Spinal cord (tissue), 10 donors: ENCODE measurements around the gene YIPF3. TPM values are rescaled to one million over a fixed set of nuclear protein-coding genes. Genes with fewer than 3 reads are reported as not detected.

Experiments
- DNase-seq, 6 donors: peaks; one replicate each; pipeline versions ENCODE4 v3.0.0 to v3.0.0-alpha.2; 2013 to 2015; ENCODE audit warnings: low spot score in 6 of 6, low read depth in 4 of 6
- H3K27ac ChIP-seq: one replicate; pipeline ENCODE4 v1.5.1; 2013; ENCODE audit warnings: low read depth, low read length, control low read depth
- H3K27me3 ChIP-seq: one replicate; pipeline ENCODE4 v1.6.1; 2013; ENCODE audit warnings: low read length; ENCODE audit not compliant: control insufficient read depth, insufficient read depth
- H3K36me3 ChIP-seq: one replicate; pipeline ENCODE4 v1.6.1; 2013; ENCODE audit warnings: low read length; ENCODE audit not compliant: control insufficient read depth, insufficient read depth
- H3K4me1 ChIP-seq: one replicate; pipeline ENCODE4 v1.6.1; 2013; ENCODE audit warnings: low read length; ENCODE audit not compliant: control insufficient read depth, insufficient read depth
- H3K4me3 ChIP-seq: one replicate; pipeline ENCODE4 v1.5.1; 2013; ENCODE audit warnings: low read depth, low read length, control low read depth
- H3K9me3 ChIP-seq: one replicate; pipeline ENCODE4 v1.6.1; 2013; ENCODE audit warnings: low read length; ENCODE audit not compliant: control insufficient read depth, insufficient read depth
- WGBS: methylation state at CpG from one replicate; pipeline ENCODE4 v1.1.5; 2013; ENCODE audit warnings: missing lambda C conversion rate; ENCODE audit not compliant: insufficient coverage; 5-methylcytosine and 5-hydroxymethylcytosine counted together
- polyA plus RNA-seq, 2 donors: library from polyadenylated mRNA; unstranded; fragments of 120-200 nt; gene quantifications; one replicate each; pipeline ENCODE4 v1.2.1, GENCODE V29; 2013; ENCODE audit not compliant: insufficient read length in 2 of 2
- total RNA-seq, 2 donors: library from RNA; depleted of rRNA in 1 of 2; stranded (reverse); fragments of 120-200 nt in 1 of 2; fragments of >200 nt in 1 of 2; gene quantifications; one replicate each; pipeline versions ENCODE4 v1.2.3 to v1.2.4, GENCODE V29; 2013 to 2014
- donor health status: healthy.

YIPF3 gene
- total and polyA plus RNA-seq, 4 donors: 54.7 to 140 (median 116) TPM

DNA sequence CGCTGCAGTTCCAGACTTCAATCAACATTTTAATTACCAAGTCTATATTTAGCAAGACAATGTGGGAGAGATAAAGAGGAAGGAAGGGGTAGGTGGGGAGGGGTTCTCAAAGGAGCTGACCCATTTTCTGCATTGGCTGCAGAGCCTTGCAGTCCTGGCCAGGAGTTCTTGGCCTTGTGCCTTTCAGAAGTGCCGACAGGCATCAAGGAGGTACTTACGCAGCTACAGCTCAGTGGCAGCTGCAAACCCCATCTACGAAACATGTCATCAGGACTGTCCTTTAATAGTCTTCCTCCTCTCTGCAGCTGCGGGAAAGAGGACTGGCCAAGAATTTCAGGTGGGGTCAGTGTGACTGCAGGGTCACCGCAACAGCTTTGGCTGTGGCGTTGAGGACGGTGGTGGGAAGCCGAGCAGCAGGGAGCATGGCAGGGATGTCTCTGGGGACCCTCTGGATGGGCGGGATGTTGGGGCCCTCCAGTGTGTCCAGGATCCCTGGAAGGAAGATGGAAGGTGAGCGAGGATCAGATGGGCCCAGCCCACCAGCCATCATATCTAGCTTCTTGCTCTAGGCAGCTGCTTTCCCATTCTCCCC, 4.8 kb downstream of the YIPF3 start:
- no peak overlapping the region for H3K27ac ChIP-seq
- DNase-seq: no peak
- no peak overlapping the region for H3K4me3 ChIP-seq
- H3K27me3 ChIP-seq: no peaks in the 10 kb centered on the region
- peaks cover 59% of the 10 kb centered on the region for H3K36me3 ChIP-seq
- peaks cover 49% of the 10 kb centered on the region for H3K4me1 ChIP-seq
- WGBS: 84% methylated on average over 7 of the region's 11 CpGs
- no peaks in the 10 kb centered on the region for H3K9me3 ChIP-seq

DNA sequence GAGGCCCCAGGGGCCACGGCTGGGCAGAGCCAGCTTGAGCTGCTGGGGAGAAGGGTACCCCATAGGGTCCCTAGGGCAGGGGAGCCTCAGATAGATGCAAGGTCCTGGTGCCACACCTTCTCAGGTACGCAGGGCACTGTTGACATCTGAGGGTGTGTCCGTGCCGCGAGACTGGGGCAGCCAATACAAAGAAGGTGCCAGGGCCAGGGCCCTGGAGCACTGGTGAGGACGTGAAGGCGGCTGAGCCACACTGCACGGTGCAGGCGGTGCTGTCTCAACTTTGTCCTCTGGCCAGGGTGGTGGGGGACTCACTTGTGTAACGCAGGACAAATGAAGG, 5.9 kb downstream of the YIPF3 start:
- Histone ChIP-seq H3K27me3 (no peaks in the 10 kb centered on the region), H3K4me3 (peak overlapping the region; percentile 50), H3K4me1 (peaks cover 52% of the 10 kb centered on the region), H3K9me3 (no peaks in the 10 kb centered on the region), H3K27ac (peak overlapping the region; percentile 78), H3K36me3 (peaks cover 66% of the 10 kb centered on the region)
- WGBS: 65% methylated on average over 9 of the region's 10 CpGs
- DNase-seq: no peak

DNA sequence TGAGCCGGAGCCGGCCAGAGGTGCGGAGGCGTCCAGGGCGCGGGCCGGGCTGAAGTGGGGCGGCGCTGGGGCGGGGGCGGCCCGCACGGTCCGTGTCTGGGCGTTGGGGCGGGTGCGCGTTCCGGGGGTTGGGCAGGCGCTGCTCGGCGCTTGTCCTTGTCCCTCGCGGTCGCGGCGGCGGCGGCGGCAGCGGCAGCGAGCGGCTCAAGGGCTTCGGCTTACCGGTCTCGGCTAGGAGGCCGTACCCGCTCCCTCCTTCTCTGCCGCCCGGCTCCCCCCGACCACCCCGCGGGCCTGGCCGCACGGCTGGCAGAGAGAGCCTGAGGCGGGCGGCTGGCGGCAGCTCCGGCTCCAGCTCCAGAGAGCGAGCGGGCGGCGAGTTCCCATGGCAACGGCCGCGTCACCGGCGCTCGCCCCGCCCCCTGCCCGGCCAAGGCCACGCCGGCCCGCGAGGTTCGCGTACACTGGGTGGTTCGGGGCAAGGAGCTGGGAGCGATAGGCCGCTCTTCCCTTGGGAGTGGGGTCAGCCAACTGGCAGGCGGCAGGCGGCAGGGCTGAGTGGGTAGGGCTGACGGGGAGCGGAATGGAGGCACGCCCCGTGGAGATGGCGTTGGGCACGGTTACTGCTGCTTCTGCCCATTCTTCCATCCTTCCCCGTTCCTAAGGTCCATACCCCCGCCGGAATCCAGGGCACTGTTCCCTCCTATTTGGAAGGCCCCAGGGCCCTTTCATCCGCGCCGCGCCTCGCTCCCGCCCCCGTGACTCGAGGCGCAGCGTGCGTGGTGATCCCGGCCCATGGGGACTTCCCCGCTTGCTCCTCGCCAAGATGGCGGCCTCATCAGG, 6.5 kb downstream of the YIPF3 start, which contains the start of gene LRRC73:
Gene LRRC73, minus strand, starts transcription at position 363 of the 843 bp plus-strand sequence. CDS start 561 bp downstream, outside the sequence.
- Histone ChIP-seq H3K4me1 (peaks cover 46% of the 10 kb centered on the region), H3K27ac (peak within 1 kb of the TSS; percentile 78), H3K4me3 (peak within 1 kb of the TSS; percentile 50), H3K27me3 (no peaks in the 10 kb centered on the region), H3K9me3 (no peaks in the 10 kb centered on the region), H3K36me3 (peaks cover 68% of the 10 kb centered on the region)
- DNase-seq: peak; percentile 71 to 94 (median 80)
- WGBS: 3% methylated on average over 92 of the region's 96 CpGs

DNA sequence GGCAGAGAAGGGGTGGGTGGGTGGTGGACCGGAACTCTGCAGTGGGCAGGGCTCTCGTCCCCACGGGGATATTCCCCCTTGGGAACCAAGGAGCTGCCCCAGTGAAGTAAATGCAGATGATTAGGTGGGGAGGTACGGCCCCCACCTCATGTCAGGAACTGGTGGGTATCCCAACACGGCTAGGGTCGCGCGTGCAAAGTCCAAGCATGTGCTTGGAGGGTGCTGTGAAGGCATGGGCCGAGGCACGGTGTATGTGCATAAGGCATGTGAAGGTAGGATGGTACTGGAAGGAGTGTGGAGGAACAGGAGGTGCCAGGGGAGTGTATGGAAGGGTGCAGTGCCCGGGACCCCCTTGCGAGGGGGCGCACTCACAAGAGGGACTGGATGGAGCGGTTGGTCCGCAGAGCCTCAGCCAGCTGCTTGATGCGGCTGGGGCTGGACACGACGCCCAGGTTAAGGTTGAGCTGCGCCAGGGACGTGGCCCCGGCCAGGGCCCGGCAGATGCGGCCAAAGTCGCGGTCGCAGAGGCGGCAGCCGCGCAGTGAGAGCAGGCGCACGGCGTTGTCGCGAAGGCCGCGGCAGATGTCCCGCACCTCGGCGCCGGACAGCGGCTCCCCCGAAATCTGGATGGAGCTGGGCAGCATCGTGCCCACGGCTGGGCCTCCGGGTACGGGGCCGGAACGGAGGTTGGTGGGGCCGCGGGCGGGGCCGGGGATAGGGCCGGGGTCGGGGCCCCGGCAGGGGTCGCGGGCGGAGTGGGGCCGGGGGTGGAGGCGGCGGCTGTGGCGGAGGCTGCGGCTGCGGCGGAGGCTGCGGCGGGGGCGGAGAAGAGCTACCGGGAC, 7.4 kb downstream of the YIPF3 start:
- peak in 2 of 6 donors; percentile 41 to 61 for DNase-seq
- Histone ChIP-seq H3K36me3 (peaks cover 68% of the 10 kb centered on the region), H3K27me3 (no peaks in the 10 kb centered on the region), H3K4me1 (peaks cover 44% of the 10 kb centered on the region), H3K9me3 (no peaks in the 10 kb centered on the region), H3K27ac (no peak overlapping the region), H3K4me3 (peak overlapping the region; percentile 50)
- 8% methylated on average over 69 of the region's 69 CpGs for WGBS

DNA sequence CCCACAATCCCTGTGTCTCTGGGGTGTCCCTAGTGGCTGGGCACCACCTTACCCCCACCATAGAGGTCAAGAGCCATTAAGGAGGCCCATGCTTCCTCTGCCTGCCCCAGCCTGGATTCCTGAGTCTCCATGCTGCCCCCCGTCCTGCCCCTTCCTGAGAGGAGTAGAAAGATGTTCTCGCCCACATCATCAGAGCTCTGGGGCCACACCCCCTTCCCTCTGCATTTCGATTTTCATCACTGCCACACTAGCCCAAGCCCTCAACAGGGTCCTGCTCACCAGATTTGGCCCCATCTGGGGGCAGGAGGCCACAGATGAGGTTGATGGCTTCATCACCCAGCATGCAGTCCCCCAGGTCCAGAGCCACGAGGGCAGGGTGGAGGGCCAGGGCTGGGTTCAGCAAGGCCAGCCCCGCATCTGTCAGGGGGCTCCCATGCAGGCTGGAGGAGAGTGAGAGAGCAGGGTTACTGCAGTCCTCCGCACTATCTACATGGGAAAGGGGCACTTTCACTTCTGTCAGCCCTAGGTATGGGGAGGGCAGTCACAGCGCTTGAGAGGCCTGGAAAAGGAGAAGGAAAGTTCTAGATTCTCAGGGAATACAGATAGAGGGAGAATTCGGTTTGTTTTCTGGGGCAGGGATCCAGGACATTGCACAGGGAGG, 8.1 kb downstream of the YIPF3 start:
- DNase-seq: no peak
- no peak overlapping the region for H3K27ac ChIP-seq
- 60% methylated on average over 8 of the region's 8 CpGs for WGBS
- peak overlapping the region; percentile 31 for H3K4me3 ChIP-seq
- no peaks in the 10 kb centered on the region for H3K9me3 ChIP-seq
- peaks cover 44% of the 10 kb centered on the region for H3K4me1 ChIP-seq
- peaks cover 66% of the 10 kb centered on the region for H3K36me3 ChIP-seq
- H3K27me3 ChIP-seq: no peaks in the 10 kb centered on the region

DNA sequence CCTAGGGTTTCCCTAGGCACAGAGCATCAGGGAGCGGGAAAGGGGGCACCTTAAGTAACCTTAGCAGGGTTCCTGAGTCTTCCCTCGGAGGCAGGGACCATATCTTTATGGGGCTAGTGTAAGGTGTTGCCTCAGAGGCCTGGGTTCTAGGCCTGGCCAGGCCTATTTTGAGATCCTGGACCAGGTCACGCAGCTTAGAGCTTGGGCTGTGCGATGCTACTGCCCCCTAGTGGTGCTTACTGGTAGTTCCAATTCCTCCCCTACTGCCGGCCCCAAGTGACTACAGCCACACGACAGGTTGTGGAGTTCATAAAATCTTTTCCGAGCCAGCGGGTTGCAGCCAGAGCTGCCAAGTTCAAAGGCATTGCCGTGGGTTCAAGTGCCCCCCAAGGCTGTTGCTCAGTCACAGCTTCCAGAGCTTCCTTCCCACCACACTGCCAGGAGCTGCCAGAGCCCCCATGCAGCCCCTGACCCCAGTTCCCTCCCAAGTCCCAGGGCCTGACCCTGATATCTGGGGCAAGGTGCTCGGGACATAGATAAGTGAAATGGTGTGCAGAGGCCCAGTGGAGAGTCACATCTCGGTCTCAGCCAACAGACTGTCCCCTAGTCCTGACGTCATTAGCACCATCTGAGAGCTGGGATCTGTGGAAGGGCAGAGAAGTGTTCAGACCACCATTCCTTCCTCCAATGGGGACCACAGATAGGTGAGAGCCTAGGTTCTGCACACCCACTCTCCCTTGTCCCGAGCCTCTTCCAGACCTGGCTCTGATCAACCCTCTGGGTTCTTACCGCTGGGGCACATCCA, 9.9 kb downstream of the YIPF3 start:
- no peaks in the 10 kb centered on the region for H3K9me3 ChIP-seq
- H3K4me1 ChIP-seq: peaks cover 52% of the 10 kb centered on the region
- peaks cover 66% of the 10 kb centered on the region for H3K36me3 ChIP-seq
- 23% methylated on average over 11 of the region's 14 CpGs for WGBS
- H3K4me3 ChIP-seq: peak overlapping the region; percentile 0
- no peaks in the 10 kb centered on the region for H3K27me3 ChIP-seq
- peak; percentile 57 to 94 (median 80) for DNase-seq
- no peak overlapping the region for H3K27ac ChIP-seq

DNA sequence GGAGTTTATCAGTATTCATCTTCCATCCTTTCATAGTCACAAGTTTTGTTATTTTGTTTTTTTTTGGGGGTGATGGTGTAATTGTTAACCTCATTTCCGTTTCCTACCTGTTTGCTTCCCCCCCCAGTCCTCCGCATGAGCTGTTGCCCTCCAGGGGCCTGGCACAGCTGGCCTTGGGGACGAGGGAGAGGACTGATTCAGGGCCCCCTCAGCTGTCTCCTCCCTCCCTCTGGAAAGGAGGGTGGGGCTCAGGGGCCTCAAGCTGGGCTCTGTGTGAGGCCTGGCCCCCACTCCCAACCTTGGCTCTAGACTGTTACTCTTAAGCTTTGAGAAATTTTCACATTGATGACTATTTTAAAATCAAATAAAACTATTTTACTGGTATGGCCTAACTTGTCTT, 10.6 kb downstream of the YIPF3 start:
- Histone ChIP-seq H3K36me3 (peaks cover 66% of the 10 kb centered on the region), H3K27ac (no peak overlapping the region)
- WGBS: no CpG with 5 or more reads among the region's 3 CpGs

DNA sequence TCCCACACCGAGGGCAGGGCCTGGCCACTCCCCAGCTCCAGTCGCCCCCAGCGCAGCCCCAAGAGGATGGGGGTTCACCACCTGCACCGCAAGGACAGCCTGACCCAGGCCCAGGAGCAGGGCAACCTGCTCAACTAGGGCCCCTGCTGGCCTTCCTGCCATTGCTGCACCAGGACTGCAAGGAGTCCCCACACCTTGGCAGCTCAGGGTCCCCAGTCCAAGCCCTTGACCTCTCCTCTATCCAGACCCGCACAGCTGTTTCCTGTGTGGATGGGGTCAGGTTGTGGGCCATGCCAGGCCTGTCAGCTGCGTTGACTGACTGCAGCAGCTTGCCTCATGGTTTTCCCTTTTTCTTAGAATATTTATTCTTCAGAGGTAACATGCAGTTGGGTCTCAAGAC, 11.0 kb downstream of the YIPF3 start:
- DNase-seq: no peak
- peaks cover 67% of the 10 kb centered on the region for H3K36me3 ChIP-seq
- no peak overlapping the region for H3K27ac ChIP-seq
- peaks cover 56% of the 10 kb centered on the region for H3K4me1 ChIP-seq
- 84% methylated on average over 4 of the region's 6 CpGs for WGBS
- no peaks in the 10 kb centered on the region for H3K9me3 ChIP-seq
- H3K4me3 ChIP-seq: no peak overlapping the region
- no peaks in the 10 kb centered on the region for H3K27me3 ChIP-seq

More for the DNA sequence above, 10.6 kb downstream of the YIPF3 start:
- peaks cover 54% of the 10 kb centered on the region for H3K4me1 ChIP-seq
- DNase-seq: no peak
- peak overlapping the region; percentile 0 for H3K4me3 ChIP-seq
- H3K9me3 ChIP-seq: no peaks in the 10 kb centered on the region
- no peaks in the 10 kb centered on the region for H3K27me3 ChIP-seq
